WTC11 (cell line): ENCODE data around the gene LCMT2. TPM values are rescaled to one million over a fixed set of nuclear protein-coding genes. Genes with fewer than 3 reads are reported as not detected.

Experiments
- ATAC-seq: fragments of 200-7000 bp; cut with Tn5 transposase; 2 replicates; pipeline ENCODE4 v1.10.0; 2021; ENCODE audit warnings: mild to moderate bottlenecking, moderate library complexity
- Bru-seq: library from RNA; stranded (reverse); fragments of 400-500 nt; gene quantifications from one replicate; lab custom pipeline; 2021; lab: Mats Ljungman, UMichigan
- CTCF ChIA-PET: fragments of 300-600 bp; sonication (Branson Sonifier 250); formaldehyde crosslinking; loops from one replicate; lab custom pipeline; 2021; ENCODE audit warnings: antibody characterized with exemption; lab: Charles Lee
- POLR2A ChIA-PET: fragments of 350-600 bp; sonication (Branson Sonifier 250); formaldehyde crosslinking; loops from one replicate; lab custom pipeline; 2021; ENCODE audit warnings: antibody characterized with exemption; lab: Charles Lee
- DNase-seq: peaks from one replicate; pipeline ENCODE4 v3.0.0; 2021; ENCODE audit warnings: low spot score
- H3K27ac Mint-ChIP-seq: 2 replicates; pipeline ENCODE4 v1.8.0; 2021; ENCODE audit warnings: mixed read lengths
- H3K27me3 Mint-ChIP-seq: 2 replicates; pipeline ENCODE4 v1.8.0; 2021; ENCODE audit warnings: low read depth, mild to moderate bottlenecking, moderate library complexity, mixed read lengths
- H3K36me3 Mint-ChIP-seq: 2 replicates; pipeline ENCODE4 v1.8.0; 2021; ENCODE audit warnings: mixed read lengths
- H3K4me1 Mint-ChIP-seq: 2 replicates; pipeline ENCODE4 v1.8.0; 2022; ENCODE audit warnings: mixed read lengths
- H3K4me3 Mint-ChIP-seq: 2 replicates; pipeline ENCODE4 v1.8.0; 2021; ENCODE audit warnings: mild to moderate bottlenecking, moderate library complexity, mixed read lengths
- H3K9me3 Mint-ChIP-seq: 2 replicates; pipeline ENCODE4 v1.8.0; 2021; ENCODE audit warnings: mixed read lengths
- ATF1 ChIP-seq: sonication (generic); formaldehyde crosslinking; IDR thresholded peaks from 2 replicates; pipeline ENCODE4 v1.8.1; 2023; ENCODE audit warnings: mild to moderate bottlenecking, moderate library complexity, missing genetic modification reagents
- CREB1 ChIP-seq: sonication (generic); formaldehyde crosslinking; IDR thresholded peaks from 2 replicates; pipeline ENCODE4 v1.8.0; 2023; ENCODE audit warnings: mild to moderate bottlenecking, missing genetic modification reagents
- CREM ChIP-seq: sonication (generic); formaldehyde crosslinking; IDR thresholded peaks from 2 replicates; pipeline ENCODE4 v1.8.1; 2022; ENCODE audit warnings: mild to moderate bottlenecking, missing genetic modification reagents, moderate library complexity
- FOXJ3 ChIP-seq: sonication (generic); formaldehyde crosslinking; IDR thresholded peaks from 2 replicates; pipeline ENCODE4 v1.9.0; 2021; ENCODE audit warnings: missing genetic modification reagents, mild to moderate bottlenecking, borderline replicate concordance
- FOXK1 ChIP-seq: sonication (generic); formaldehyde crosslinking; IDR thresholded peaks from 2 replicates; pipeline ENCODE4 v1.8.0; 2022; ENCODE audit warnings: mild to moderate bottlenecking, moderate library complexity, missing genetic modification reagents
- FOXP1 ChIP-seq: sonication (generic); formaldehyde crosslinking; IDR thresholded peaks from 2 replicates; pipeline ENCODE4 v1.8.0; 2022; ENCODE audit warnings: missing genetic modification reagents, mild to moderate bottlenecking, moderate library complexity, borderline replicate concordance
- GTF2I ChIP-seq: fragments of 250-450 bp; sonication (Bioruptor Pico); conservative IDR thresholded peaks from 2 replicates; pipeline ENCODE4 v1.4.0; 2021; ENCODE audit warnings: mild to moderate bottlenecking
- HMGA2 ChIP-seq: fragments of 250-450 bp; sonication (Bioruptor Pico); IDR thresholded peaks from 2 replicates; pipeline ENCODE4 v1.4.0; 2021; ENCODE audit warnings: mild to moderate bottlenecking, moderate library complexity
- NR2C2 ChIP-seq: sonication (generic); formaldehyde crosslinking; IDR thresholded peaks from 2 replicates; pipeline ENCODE4 v1.8.0; 2022; ENCODE audit warnings: mild to moderate bottlenecking, missing genetic modification reagents
- RELA ChIP-seq: sonication (generic); formaldehyde crosslinking; IDR thresholded peaks from 2 replicates; pipeline ENCODE4 v1.8.1; 2022; ENCODE audit warnings: missing genetic modification reagents, mild to moderate bottlenecking, borderline replicate concordance
- SMAD4 ChIP-seq: sonication (generic); formaldehyde crosslinking; IDR thresholded peaks from 2 replicates; pipeline ENCODE4 v1.8.0; 2022; ENCODE audit warnings: mild to moderate bottlenecking, missing genetic modification reagents
- ZNF219 ChIP-seq: sonication (generic); formaldehyde crosslinking; IDR thresholded peaks from 2 replicates; pipeline ENCODE4 v1.8.0; 2023; ENCODE audit warnings: missing genetic modification reagents, mild to moderate bottlenecking, borderline replicate concordance
- ZNF317 ChIP-seq: sonication (generic); formaldehyde crosslinking; IDR thresholded peaks from 2 replicates; pipeline ENCODE4 v1.8.1; 2023; ENCODE audit warnings: low read depth, mild to moderate bottlenecking, moderate library complexity, missing genetic modification reagents, borderline replicate concordance
- long read RNA-seq, 3 experiments: library from RNA in 1 of 3; library from capped mRNA in 1 of 3; library from polyadenylated mRNA in 1 of 3; unstranded in 2 of 3; stranded (forward) in 1 of 3; transcript quantifications; one replicate each; pipeline ENCODE4 v2.0.0, GENCODE V29; 2021
- total RNA-seq: library from RNA; stranded (reverse); gene quantifications from 3 replicates; pipeline ENCODE4 v1.2.3, GENCODE V29; 2021
- TF ChIP-seq, protein P1 (sequence below): sonication (generic); formaldehyde crosslinking; IDR thresholded peaks from 2 replicates; pipeline ENCODE4 v1.8.1; 2023; ENCODE audit warnings: mild to moderate bottlenecking, missing genetic modification reagents
- TF ChIP-seq, protein P2 (sequence below): sonication (generic); formaldehyde crosslinking; IDR thresholded peaks from 2 replicates; pipeline ENCODE4 v1.8.0; 2022; ENCODE audit warnings: missing genetic modification reagents
- TF ChIP-seq, protein P3 (sequence below): sonication (generic); formaldehyde crosslinking; IDR thresholded peaks from 2 replicates; pipeline ENCODE4 v1.8.0; 2022; ENCODE audit warnings: mild to moderate bottlenecking, missing genetic modification reagents
- TF ChIP-seq, protein P4 (sequence below): fragments of 250-450 bp; sonication (Bioruptor Pico); IDR thresholded peaks from 2 replicates; pipeline ENCODE4 v1.9.0; 2021; ENCODE audit warnings: mild to moderate bottlenecking, borderline replicate concordance
- TF ChIP-seq, protein P5 (sequence below): fragments of 250-450 bp; sonication (Bioruptor Pico); IDR thresholded peaks from 2 replicates; pipeline ENCODE4 v1.8.0; 2021; ENCODE audit warnings: mild to moderate bottlenecking

LCMT2 gene, protein sequence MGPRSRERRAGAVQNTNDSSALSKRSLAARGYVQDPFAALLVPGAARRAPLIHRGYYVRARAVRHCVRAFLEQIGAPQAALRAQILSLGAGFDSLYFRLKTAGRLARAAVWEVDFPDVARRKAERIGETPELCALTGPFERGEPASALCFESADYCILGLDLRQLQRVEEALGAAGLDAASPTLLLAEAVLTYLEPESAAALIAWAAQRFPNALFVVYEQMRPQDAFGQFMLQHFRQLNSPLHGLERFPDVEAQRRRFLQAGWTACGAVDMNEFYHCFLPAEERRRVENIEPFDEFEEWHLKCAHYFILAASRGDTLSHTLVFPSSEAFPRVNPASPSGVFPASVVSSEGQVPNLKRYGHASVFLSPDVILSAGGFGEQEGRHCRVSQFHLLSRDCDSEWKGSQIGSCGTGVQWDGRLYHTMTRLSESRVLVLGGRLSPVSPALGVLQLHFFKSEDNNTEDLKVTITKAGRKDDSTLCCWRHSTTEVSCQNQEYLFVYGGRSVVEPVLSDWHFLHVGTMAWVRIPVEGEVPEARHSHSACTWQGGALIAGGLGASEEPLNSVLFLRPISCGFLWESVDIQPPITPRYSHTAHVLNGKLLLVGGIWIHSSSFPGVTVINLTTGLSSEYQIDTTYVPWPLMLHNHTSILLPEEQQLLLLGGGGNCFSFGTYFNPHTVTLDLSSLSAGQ
- total RNA-seq (7.6 to 10.6 TPM (median 9.6 TPM) in 3 replicates), Bru-seq, nascent RNA (percentile 84 among the genes with signal in this experiment)
- long read RNA-seq, experiment 1, full-length matches to known transcripts, result 56 of 56 reads
- long read RNA-seq, experiment 1, partial matches to known transcripts, result 0 of 56 reads
- long read RNA-seq, experiment 1, other reads (novel, unspliced or antisense), result 0 of 56 reads
- long read RNA-seq, experiment 2, full-length matches to known transcripts, result 13 of 13 reads
- long read RNA-seq, experiment 2, partial matches to known transcripts, result 0 of 13 reads
- long read RNA-seq, experiment 2, other reads (novel, unspliced or antisense), result 0 of 13 reads
- long read RNA-seq, experiment 3, full-length matches to known transcripts, result 8 of 8 reads
- long read RNA-seq, experiment 3, partial matches to known transcripts, result 0 of 8 reads
- long read RNA-seq, experiment 3, other reads (novel, unspliced or antisense), result 0 of 8 reads

DNA sequence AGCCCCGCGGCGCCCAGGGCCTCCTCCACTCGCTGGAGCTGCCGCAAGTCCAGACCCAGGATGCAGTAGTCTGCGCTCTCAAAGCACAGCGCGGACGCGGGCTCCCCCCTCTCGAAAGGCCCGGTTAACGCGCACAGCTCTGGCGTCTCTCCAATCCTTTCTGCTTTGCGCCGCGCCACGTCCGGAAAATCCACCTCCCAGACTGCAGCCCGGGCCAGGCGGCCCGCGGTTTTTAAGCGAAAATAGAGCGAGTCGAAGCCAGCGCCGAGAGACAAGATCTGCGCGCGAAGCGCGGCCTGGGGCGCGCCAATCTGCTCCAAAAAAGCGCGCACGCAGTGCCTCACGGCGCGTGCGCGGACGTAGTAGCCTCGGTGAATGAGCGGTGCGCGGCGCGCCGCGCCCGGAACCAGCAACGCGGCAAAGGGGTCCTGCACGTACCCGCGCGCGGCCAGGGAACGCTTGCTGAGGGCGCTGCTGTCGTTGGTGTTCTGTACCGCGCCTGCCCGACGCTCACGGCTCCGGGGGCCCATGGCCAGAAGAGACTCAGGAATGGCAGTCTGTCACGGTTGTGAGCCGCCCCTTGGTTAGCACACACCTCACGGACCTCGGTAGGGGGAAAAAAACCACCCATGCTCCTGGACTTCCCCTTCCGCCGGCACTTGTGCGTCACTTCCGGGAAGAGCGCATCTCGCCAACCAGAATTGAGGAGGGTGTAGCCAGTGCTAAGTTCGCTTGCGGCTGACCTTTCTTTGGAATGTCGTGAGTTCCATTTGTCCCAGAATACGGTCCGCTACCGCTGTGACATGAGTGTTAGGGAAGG lies at the start of gene LCMT2:
Gene LCMT2 (minus strand): TSS at position 614 of the 820 bp plus-strand sequence. CDS start 84 bp downstream, at position 530.
- ATAC-seq (peak; percentile 95), DNase-seq (peak; percentile 87)
- H3K9me3 Mint-ChIP-seq, result no peaks in the 10 kb centered on the region
- peaks cover 20% of the 10 kb centered on the region for H3K4me1 Mint-ChIP-seq
- peaks cover 5% of the 10 kb centered on the region for H3K27me3 Mint-ChIP-seq
- peaks cover 8% of the 10 kb centered on the region for H3K36me3 Mint-ChIP-seq
- H3K27ac Mint-ChIP-seq, result peak within 1 kb of the TSS; percentile 91
- POLR2A ChIA-PET, result no interaction called here
- CTCF ChIA-PET, result interaction anchor here (1.1 to 1.4 kb wide), 4 partner anchors 46 to 126 kb away, joined by 3 to 5 read pairs (median 4); no protein-coding TSS in a partner anchor
- peak within 1 kb of the TSS; percentile 90 for H3K4me3 Mint-ChIP-seq
- TF ChIP-seq SMAD4 (CRISPR knock-in tag), result peak; percentile 55; the same call in 1 of the 2 replicates
- TF ChIP-seq FOXP1 (CRISPR knock-in tag), result peak; percentile 59
- 0 out of 2 replicates have a peak, but pooled peaks have one; percentile 47 for TF ChIP-seq ATF1 (CRISPR knock-in tag)
- no peak for TF ChIP-seq GTF2I (CRISPR knock-in tag)
- TF ChIP-seq ZNF219 (CRISPR knock-in tag), result no peak
- TF ChIP-seq, protein P1, sequence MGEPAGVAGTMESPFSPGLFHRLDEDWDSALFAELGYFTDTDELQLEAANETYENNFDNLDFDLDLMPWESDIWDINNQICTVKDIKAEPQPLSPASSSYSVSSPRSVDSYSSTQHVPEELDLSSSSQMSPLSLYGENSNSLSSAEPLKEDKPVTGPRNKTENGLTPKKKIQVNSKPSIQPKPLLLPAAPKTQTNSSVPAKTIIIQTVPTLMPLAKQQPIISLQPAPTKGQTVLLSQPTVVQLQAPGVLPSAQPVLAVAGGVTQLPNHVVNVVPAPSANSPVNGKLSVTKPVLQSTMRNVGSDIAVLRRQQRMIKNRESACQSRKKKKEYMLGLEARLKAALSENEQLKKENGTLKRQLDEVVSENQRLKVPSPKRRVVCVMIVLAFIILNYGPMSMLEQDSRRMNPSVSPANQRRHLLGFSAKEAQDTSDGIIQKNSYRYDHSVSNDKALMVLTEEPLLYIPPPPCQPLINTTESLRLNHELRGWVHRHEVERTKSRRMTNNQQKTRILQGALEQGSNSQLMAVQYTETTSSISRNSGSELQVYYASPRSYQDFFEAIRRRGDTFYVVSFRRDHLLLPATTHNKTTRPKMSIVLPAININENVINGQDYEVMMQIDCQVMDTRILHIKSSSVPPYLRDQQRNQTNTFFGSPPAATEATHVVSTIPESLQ (CRISPR knock-in tag), result no peak
- 0 out of 2 replicates have a peak, but pooled peaks have one; percentile 67 for TF ChIP-seq RELA (CRISPR knock-in tag)
- no peak for TF ChIP-seq NR2C2 (CRISPR knock-in tag)
- no peak for TF ChIP-seq HMGA2 (CRISPR knock-in tag)
- peak; percentile 85 for TF ChIP-seq CREM (CRISPR knock-in tag)
- TF ChIP-seq FOXJ3, result no peak
- 0 out of 2 replicates have a peak, but pooled peaks have one; percentile 53 for TF ChIP-seq CREB1 (CRISPR knock-in tag)
- TF ChIP-seq, protein P2, sequence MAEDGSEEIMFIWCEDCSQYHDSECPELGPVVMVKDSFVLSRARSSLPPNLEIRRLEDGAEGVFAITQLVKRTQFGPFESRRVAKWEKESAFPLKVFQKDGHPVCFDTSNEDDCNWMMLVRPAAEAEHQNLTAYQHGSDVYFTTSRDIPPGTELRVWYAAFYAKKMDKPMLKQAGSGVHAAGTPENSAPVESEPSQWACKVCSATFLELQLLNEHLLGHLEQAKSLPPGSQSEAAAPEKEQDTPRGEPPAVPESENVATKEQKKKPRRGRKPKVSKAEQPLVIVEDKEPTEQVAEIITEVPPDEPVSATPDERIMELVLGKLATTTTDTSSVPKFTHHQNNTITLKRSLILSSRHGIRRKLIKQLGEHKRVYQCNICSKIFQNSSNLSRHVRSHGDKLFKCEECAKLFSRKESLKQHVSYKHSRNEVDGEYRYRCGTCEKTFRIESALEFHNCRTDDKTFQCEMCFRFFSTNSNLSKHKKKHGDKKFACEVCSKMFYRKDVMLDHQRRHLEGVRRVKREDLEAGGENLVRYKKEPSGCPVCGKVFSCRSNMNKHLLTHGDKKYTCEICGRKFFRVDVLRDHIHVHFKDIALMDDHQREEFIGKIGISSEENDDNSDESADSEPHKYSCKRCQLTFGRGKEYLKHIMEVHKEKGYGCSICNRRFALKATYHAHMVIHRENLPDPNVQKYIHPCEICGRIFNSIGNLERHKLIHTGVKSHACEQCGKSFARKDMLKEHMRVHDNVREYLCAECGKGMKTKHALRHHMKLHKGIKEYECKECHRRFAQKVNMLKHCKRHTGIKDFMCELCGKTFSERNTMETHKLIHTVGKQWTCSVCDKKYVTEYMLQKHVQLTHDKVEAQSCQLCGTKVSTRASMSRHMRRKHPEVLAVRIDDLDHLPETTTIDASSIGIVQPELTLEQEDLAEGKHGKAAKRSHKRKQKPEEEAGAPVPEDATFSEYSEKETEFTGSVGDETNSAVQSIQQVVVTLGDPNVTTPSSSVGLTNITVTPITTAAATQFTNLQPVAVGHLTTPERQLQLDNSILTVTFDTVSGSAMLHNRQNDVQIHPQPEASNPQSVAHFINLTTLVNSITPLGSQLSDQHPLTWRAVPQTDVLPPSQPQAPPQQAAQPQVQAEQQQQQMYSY (CRISPR knock-in tag), result 0 out of 2 replicates have a peak, but pooled peaks have one; percentile 23
- TF ChIP-seq, protein P3, sequence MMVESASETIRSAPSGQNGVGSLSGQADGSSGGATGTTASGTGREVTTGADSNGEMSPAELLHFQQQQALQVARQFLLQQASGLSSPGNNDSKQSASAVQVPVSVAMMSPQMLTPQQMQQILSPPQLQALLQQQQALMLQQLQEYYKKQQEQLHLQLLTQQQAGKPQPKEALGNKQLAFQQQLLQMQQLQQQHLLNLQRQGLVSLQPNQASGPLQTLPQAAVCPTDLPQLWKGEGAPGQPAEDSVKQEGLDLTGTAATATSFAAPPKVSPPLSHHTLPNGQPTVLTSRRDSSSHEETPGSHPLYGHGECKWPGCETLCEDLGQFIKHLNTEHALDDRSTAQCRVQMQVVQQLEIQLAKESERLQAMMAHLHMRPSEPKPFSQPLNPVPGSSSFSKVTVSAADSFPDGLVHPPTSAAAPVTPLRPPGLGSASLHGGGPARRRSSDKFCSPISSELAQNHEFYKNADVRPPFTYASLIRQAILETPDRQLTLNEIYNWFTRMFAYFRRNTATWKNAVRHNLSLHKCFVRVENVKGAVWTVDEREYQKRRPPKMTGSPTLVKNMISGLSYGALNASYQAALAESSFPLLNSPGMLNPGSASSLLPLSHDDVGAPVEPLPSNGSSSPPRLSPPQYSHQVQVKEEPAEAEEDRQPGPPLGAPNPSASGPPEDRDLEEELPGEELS (CRISPR knock-in tag), result peak; percentile 94
- no peak for TF ChIP-seq ZNF317 (CRISPR knock-in tag)
- peak; percentile 83 for TF ChIP-seq FOXK1 (CRISPR knock-in tag)
- TF ChIP-seq, protein P4, sequence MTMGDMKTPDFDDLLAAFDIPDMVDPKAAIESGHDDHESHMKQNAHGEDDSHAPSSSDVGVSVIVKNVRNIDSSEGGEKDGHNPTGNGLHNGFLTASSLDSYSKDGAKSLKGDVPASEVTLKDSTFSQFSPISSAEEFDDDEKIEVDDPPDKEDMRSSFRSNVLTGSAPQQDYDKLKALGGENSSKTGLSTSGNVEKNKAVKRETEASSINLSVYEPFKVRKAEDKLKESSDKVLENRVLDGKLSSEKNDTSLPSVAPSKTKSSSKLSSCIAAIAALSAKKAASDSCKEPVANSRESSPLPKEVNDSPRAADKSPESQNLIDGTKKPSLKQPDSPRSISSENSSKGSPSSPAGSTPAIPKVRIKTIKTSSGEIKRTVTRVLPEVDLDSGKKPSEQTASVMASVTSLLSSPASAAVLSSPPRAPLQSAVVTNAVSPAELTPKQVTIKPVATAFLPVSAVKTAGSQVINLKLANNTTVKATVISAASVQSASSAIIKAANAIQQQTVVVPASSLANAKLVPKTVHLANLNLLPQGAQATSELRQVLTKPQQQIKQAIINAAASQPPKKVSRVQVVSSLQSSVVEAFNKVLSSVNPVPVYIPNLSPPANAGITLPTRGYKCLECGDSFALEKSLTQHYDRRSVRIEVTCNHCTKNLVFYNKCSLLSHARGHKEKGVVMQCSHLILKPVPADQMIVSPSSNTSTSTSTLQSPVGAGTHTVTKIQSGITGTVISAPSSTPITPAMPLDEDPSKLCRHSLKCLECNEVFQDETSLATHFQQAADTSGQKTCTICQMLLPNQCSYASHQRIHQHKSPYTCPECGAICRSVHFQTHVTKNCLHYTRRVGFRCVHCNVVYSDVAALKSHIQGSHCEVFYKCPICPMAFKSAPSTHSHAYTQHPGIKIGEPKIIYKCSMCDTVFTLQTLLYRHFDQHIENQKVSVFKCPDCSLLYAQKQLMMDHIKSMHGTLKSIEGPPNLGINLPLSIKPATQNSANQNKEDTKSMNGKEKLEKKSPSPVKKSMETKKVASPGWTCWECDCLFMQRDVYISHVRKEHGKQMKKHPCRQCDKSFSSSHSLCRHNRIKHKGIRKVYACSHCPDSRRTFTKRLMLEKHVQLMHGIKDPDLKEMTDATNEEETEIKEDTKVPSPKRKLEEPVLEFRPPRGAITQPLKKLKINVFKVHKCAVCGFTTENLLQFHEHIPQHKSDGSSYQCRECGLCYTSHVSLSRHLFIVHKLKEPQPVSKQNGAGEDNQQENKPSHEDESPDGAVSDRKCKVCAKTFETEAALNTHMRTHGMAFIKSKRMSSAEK, result no peak
- TF ChIP-seq, protein P5, sequence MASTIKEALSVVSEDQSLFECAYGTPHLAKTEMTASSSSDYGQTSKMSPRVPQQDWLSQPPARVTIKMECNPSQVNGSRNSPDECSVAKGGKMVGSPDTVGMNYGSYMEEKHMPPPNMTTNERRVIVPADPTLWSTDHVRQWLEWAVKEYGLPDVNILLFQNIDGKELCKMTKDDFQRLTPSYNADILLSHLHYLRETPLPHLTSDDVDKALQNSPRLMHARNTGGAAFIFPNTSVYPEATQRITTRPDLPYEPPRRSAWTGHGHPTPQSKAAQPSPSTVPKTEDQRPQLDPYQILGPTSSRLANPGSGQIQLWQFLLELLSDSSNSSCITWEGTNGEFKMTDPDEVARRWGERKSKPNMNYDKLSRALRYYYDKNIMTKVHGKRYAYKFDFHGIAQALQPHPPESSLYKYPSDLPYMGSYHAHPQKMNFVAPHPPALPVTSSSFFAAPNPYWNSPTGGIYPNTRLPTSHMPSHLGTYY, result no peak
